ENCODE data around the gene LGALS7. TPM values are rescaled to one million over a fixed set of nuclear protein-coding genes. Genes with fewer than 3 reads are reported as not detected.
A peak's percentile ranks its signal among the peaks of the same experiment; 100 is the strongest.

Gene LGALS7
- total and polyA plus RNA-seq, 2 experiments from 2014 or later: not detected

DNA sequence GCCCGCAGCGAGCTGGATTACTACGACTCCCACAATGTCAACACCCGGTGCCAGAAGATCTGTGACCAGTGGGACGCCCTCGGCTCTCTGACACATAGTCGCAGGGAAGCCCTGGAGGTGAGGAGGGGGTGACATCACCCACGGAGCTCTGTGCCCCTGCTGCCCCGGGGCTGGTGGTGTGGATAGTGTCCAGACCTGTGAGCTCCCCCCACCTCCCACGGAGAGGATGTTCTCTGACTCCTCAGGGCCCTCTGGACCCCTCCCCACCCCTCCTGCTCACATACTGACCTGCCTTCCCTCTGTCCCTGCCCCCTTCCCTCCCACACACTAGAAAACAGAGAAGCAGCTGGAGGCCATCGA is 49.7 kb downstream of the LGALS7 start:
- H3K4me1 ChIP-seq (ENCODE audit: low read depth): peaks cover 15% of the 10 kb centered on the region
- no peak for DNase-seq (ENCODE audit: low read depth in 1 of 2, low spot score in 1 of 2)
- H3K36me3 ChIP-seq: peaks cover 48% of the 10 kb centered on the region
- TF ChIP-seq, protein P1, sequence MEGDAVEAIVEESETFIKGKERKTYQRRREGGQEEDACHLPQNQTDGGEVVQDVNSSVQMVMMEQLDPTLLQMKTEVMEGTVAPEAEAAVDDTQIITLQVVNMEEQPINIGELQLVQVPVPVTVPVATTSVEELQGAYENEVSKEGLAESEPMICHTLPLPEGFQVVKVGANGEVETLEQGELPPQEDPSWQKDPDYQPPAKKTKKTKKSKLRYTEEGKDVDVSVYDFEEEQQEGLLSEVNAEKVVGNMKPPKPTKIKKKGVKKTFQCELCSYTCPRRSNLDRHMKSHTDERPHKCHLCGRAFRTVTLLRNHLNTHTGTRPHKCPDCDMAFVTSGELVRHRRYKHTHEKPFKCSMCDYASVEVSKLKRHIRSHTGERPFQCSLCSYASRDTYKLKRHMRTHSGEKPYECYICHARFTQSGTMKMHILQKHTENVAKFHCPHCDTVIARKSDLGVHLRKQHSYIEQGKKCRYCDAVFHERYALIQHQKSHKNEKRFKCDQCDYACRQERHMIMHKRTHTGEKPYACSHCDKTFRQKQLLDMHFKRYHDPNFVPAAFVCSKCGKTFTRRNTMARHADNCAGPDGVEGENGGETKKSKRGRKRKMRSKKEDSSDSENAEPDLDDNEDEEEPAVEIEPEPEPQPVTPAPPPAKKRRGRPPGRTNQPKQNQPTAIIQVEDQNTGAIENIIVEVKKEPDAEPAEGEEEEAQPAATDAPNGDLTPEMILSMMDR (IDR thresholded peaks at IDR 0.05; ENCODE audit: low read depth, low read length): no peak
- no peaks in the 10 kb centered on the region for H3K9me3 ChIP-seq (ENCODE audit: low read depth)
- no peak overlapping the region for H3K4me3 ChIP-seq
- H3K27ac ChIP-seq: peak overlapping the region; percentile 90
- no peaks in the 10 kb centered on the region for H3K27me3 ChIP-seq

DNA sequence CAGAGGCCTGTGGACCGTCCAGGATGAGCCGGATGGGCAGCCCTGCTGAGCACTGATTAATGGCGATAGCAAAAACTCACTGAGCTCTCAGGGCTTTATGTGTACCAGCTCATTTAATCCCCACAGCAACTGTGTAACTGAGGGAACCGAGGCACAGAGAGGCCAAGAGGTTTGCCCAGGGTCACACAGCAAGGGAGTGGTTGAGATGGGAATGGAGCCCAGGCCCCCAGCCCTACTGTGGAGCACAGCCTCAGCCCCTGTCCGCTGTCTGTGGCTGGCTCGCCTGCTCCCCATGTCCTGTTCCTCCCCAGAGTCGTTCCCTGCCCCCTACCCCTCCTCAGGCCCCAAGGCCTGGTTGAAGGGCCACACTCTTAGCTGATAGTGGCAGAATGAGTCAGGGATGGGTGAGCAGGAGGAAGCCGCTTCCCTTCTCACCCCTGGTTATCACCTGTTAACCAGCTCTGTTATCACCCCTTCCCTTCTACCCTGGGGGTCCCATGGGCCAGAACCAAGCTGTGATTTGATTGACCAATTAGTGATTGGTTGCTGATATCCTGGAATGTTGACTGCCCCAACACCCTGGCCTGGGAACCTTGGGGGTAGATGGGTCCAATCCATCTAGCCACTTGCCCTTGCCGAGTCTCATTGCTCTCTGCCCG is 50.2 kb downstream of the LGALS7 start:
- H3K4me1 ChIP-seq (ENCODE audit: low read depth): peaks cover 15% of the 10 kb centered on the region
- H3K9me3 ChIP-seq (ENCODE audit: low read depth): no peaks in the 10 kb centered on the region
- TF ChIP-seq, protein P1 (IDR thresholded peaks at IDR 0.05; ENCODE audit: low read depth, low read length): no peak
- H3K27ac ChIP-seq: peak overlapping the region; percentile 90
- DNase-seq (ENCODE audit: low read depth in 1 of 2, low spot score in 1 of 2): no peak
- no peak overlapping the region for H3K4me3 ChIP-seq
- H3K27me3 ChIP-seq: no peaks in the 10 kb centered on the region
- peaks cover 49% of the 10 kb centered on the region for H3K36me3 ChIP-seq

DNA sequence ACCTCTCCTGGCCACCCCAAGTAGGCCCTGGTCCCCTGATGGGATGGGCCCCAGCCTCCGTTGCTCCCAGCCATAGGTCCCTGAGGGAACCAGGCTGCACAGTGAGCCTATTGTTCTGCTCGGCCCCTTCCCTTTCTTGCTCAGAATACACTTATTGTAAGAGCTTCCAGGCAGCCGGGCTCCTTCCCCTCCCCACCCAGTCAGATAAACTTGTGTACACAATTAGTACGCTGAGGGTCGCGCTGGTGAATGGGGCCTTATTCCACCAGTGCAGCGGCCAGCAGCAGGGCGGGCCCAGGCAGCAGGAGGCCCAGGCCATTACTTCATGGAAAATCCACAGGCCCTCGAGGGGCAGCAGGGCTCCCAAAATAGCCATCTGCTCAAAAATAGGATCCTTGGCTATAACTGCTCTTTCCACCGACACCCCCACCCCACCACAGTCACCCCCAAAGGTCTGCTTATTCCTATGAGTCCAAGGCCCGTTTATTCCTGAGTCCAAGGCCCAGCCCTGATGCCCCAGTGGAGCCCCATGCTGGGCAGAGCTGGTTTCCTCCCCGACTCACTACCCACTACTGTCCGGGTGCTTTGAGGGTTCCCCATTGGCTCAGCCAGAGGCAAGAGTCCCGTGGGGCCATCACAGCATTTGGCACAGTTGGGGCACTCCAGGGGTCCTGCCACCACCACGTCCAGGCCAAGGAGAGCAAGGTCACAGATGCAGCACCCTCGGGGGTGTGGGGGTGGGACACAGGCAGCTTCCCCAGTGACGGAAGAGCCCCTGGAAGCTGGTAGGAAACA is 51.1 kb downstream of the LGALS7 start:
- Histone ChIP-seq H3K27ac (peak overlapping the region; percentile 90), H3K9me3 (ENCODE audit: low read depth) (no peaks in the 10 kb centered on the region), H3K4me1 (ENCODE audit: low read depth) (peaks cover 15% of the 10 kb centered on the region), H3K4me3 (no peak overlapping the region), H3K27me3 (no peaks in the 10 kb centered on the region), H3K36me3 (peaks cover 51% of the 10 kb centered on the region)
- DNase-seq (ENCODE audit: low read depth in 1 of 2, low spot score in 1 of 2): peak; percentile 69 to 88
- TF ChIP-seq, protein P1 (IDR thresholded peaks at IDR 0.05; ENCODE audit: low read depth, low read length): no peak

DNA sequence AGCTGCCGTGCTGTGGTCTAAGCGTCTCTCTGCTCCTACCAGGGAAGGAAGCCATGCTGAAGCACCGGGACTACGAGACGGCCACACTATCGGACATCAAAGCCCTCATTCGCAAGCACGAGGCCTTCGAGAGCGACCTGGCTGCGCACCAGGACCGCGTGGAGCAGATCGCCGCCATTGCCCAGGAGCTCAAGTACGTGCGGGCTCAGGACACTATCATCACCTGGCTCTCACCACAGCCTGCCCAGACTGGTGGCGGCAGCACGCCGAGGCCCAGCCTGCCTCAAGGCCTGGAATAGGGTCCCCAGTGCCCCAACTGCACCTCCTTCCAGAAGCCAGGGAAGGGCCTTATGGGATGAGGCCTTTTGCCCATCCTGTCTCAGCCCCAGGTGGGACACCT is 51.8 kb downstream of the LGALS7 start:
- H3K36me3 ChIP-seq: peaks cover 54% of the 10 kb centered on the region
- DNase-seq (ENCODE audit: low read depth in 1 of 2, low spot score in 1 of 2): no peak

More for the DNA sequence above, 51.8 kb downstream of the LGALS7 start:
- Histone ChIP-seq H3K27me3 (no peaks in the 10 kb centered on the region), H3K4me1 (ENCODE audit: low read depth) (peaks cover 15% of the 10 kb centered on the region), H3K27ac (peak overlapping the region; percentile 90), H3K4me3 (no peak overlapping the region), H3K9me3 (ENCODE audit: low read depth) (no peaks in the 10 kb centered on the region)
- TF ChIP-seq, protein P1 (IDR thresholded peaks at IDR 0.05; ENCODE audit: low read depth, low read length): no peak

Other genes starting within 250 kb of the LGALS7 start
- gene MAP4K1, start 155.6 kb downstream of the LGALS7 start, total RNA-seq: 2.4 and 3.9 TPM in 2 replicates
- gene MAP4K1, start 155.6 kb downstream of the LGALS7 start, polyA plus RNA-seq: 4.6 and 7.7 TPM in 2 replicates
- gene EIF3K, start 154.3 kb downstream of the LGALS7 start, total RNA-seq: 504 and 711 TPM in 2 replicates
- 258 and 455 TPM in 2 replicates for gene EIF3K, start 154.3 kb downstream of the LGALS7 start, polyA plus RNA-seq
- gene ACTN4, start 125.9 kb downstream of the LGALS7 start, total RNA-seq: 391 and 465 TPM in 2 replicates
- gene ACTN4, start 125.9 kb downstream of the LGALS7 start, polyA plus RNA-seq: 70.2 and 77.4 TPM in 2 replicates
- 1.6 and 10.9 TPM in 2 replicates for gene CAPN12, start 29.0 kb downstream of the LGALS7 start, total RNA-seq
- 1.3 and 3.4 TPM in 2 replicates for gene CAPN12, start 29.0 kb downstream of the LGALS7 start, polyA plus RNA-seq
- gene LGALS7B, start 15.7 kb upstream of the LGALS7 start, total RNA-seq: not detected in 2 replicates
- gene LGALS7B, start 15.7 kb upstream of the LGALS7 start, polyA plus RNA-seq: not detected in 2 replicates
- gene LGALS4, start 39.4 kb upstream of the LGALS7 start, total RNA-seq: 0.46 and 1.0 TPM in 2 replicates
- gene LGALS4, start 39.4 kb upstream of the LGALS7 start, polyA plus RNA-seq: 0.50 and 2.0 TPM in 2 replicates
- gene ECH1, start 58.3 kb upstream of the LGALS7 start, total RNA-seq: 171 and 180 TPM in 2 replicates
- 360 and 430 TPM in 2 replicates for gene ECH1, start 58.3 kb upstream of the LGALS7 start, polyA plus RNA-seq
- gene HNRNPL, start 76.5 kb upstream of the LGALS7 start, total RNA-seq: 300 and 326 TPM in 2 replicates
- 240 and 291 TPM in 2 replicates for gene HNRNPL, start 76.5 kb upstream of the LGALS7 start, polyA plus RNA-seq
- gene RINL, start 104.8 kb upstream of the LGALS7 start, total RNA-seq: 8.4 and 8.9 TPM in 2 replicates
- 3.9 and 10.6 TPM in 2 replicates for gene RINL, start 104.8 kb upstream of the LGALS7 start, polyA plus RNA-seq
- 33.4 and 42.2 TPM in 2 replicates for gene SIRT2, start 126.1 kb upstream of the LGALS7 start, total RNA-seq
- gene SIRT2, start 126.1 kb upstream of the LGALS7 start, polyA plus RNA-seq: 33.5 and 40.7 TPM in 2 replicates
- gene NFKBIB, start 126.5 kb upstream of the LGALS7 start, total RNA-seq: 14.7 and 26.9 TPM in 2 replicates
- gene NFKBIB, start 126.5 kb upstream of the LGALS7 start, polyA plus RNA-seq: 19.6 and 21.5 TPM in 2 replicates
- 1.4 and 2.6 TPM in 2 replicates for gene CCER2, start 138.7 kb upstream of the LGALS7 start, total RNA-seq
- 3.0 and 3.1 TPM in 2 replicates for gene CCER2, start 138.7 kb upstream of the LGALS7 start, polyA plus RNA-seq
- gene SARS2, start 157.2 kb upstream of the LGALS7 start, total RNA-seq: 37.2 and 43.0 TPM in 2 replicates
- 52.3 and 78.9 TPM in 2 replicates for gene SARS2, start 157.2 kb upstream of the LGALS7 start, polyA plus RNA-seq
- 48.0 and 52.0 TPM in 2 replicates for gene MRPS12, start 157.4 kb upstream of the LGALS7 start, total RNA-seq
- gene MRPS12, start 157.4 kb upstream of the LGALS7 start, polyA plus RNA-seq: 72.2 and 84.7 TPM in 2 replicates
- gene FBXO17, start 202.2 kb upstream of the LGALS7 start, total RNA-seq: 30.9 and 65.3 TPM in 2 replicates
- gene FBXO17, start 202.2 kb upstream of the LGALS7 start, polyA plus RNA-seq: 39.3 and 65.3 TPM in 2 replicates